AG09319 (cell line): ENCODE data around the gene OMA1.
"Not testable (repeated sequence)": the region's sequence is repeated elsewhere in the genome, so short reads cannot be mapped to it uniquely, and the experiment has no call there.

Experiments
- DNase-seq: peaks from one replicate; pipeline ENCODE4 v3.0.0-alpha.2; 2010; ENCODE audit warnings: low read depth; ENCODE audit errors: extremely low read depth
- TF ChIP-seq, protein P1 (sequence below): IDR thresholded peaks from 2 replicates; pipeline ENCODE4 v1.5.1; 2011; ENCODE audit warnings: low read depth, mild to moderate bottlenecking, inconsistent platforms, low read length, moderate library complexity

OMA1 gene

DNA sequence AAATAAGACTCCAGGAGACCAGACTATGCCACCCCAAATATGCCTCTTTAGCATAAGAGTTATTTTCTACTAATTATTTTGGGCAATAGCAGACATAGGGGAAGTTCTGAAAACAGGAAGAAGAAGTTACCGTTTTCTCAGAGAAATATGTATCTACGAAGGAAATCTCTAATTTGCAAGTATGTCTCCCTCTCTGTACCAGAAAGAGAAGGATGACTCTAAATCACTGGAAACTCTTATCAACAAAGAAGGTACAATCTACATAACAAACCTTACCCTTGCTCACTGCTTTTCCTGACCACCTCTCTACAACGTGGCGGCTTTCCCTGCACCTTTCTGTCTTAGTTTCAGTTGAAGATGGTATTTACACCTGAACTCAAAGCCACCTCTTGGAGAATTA, 49.0 kb downstream of the OMA1 start:
- TF ChIP-seq, protein P1, sequence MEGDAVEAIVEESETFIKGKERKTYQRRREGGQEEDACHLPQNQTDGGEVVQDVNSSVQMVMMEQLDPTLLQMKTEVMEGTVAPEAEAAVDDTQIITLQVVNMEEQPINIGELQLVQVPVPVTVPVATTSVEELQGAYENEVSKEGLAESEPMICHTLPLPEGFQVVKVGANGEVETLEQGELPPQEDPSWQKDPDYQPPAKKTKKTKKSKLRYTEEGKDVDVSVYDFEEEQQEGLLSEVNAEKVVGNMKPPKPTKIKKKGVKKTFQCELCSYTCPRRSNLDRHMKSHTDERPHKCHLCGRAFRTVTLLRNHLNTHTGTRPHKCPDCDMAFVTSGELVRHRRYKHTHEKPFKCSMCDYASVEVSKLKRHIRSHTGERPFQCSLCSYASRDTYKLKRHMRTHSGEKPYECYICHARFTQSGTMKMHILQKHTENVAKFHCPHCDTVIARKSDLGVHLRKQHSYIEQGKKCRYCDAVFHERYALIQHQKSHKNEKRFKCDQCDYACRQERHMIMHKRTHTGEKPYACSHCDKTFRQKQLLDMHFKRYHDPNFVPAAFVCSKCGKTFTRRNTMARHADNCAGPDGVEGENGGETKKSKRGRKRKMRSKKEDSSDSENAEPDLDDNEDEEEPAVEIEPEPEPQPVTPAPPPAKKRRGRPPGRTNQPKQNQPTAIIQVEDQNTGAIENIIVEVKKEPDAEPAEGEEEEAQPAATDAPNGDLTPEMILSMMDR: no peak
- no peak for DNase-seq

DNA sequence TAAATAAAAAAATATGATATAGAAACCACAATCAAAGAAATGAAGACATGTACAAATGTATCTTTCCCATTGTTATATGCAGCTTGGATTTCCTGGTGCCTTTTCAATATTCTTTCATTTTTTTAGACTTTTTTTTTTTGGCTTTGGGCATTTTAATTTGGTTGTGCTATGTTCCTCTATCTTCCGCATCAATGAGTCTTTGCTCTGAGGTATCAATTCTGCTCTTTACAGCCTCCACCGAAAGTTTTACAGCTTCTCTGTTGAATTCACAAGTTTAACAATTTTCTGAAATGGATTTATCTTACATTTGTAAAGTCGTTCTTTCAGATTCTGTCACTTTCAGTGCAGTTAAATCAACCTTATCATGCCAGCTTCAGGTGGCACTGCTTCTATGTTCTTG, 50.5 kb downstream of the OMA1 start:
- no peak for DNase-seq
- TF ChIP-seq, protein P1: no peak

DNA sequence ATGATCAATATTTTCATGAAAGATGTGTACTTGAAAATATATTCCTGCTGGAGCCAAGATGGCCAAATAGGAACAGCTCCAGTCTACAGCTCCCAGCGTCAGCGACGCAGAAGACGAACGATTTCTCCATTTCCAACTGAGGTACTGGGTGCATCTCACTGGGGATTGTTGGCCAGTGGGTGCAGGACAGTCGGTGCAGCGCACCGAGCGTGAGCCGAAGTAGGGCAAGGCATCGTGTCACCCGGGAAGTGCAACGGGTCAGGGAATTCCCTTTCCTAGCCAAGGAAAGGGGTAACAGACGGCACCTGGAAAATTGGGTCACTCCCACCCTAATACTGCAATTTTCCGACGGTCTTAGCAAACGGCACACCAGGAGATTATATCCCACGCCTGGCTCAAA, 57.6 kb downstream of the OMA1 start:
- DNase-seq: not testable (repeated sequence)

DNA sequence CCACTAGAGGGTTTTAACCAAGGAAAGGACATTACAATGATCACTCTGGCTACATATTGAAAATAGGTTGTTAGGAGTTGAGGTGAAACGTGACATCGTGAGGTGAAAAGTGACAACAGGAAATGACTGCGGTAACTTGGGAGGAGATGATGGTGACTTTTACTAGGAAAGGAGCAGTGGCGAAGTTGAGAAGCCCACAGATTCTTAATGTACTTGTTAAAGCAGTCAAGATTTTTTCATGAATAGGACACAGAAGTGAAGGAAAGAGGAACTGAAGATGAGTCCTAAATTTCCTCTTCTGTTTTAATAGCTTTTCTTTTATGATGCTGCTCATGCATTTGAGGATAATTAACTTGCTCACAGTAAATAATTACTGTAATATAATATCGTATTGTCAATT, 59.5 kb downstream of the OMA1 start:
- DNase-seq: no peak
- TF ChIP-seq, protein P1: no peak

DNA sequence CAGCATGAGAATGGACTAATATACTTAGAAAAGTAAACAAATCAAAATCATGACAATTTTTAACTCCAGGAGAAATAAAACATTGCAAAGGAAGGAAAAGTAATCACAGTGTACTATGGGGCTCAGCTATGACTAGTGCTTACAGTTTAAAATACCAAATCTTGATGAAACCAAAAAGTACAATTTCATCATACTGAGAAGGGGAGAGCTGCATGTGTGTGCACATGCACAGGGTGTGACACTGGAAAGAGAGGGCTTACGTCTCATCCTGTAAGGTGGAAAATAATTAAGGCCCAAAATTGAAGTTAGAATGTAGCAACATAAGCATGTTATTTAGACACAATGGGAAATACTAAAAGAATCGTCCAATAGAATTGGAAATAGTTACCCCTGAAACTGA, 64.6 kb downstream of the OMA1 start:
- DNase-seq: no peak
- TF ChIP-seq, protein P1: no peak

DNA sequence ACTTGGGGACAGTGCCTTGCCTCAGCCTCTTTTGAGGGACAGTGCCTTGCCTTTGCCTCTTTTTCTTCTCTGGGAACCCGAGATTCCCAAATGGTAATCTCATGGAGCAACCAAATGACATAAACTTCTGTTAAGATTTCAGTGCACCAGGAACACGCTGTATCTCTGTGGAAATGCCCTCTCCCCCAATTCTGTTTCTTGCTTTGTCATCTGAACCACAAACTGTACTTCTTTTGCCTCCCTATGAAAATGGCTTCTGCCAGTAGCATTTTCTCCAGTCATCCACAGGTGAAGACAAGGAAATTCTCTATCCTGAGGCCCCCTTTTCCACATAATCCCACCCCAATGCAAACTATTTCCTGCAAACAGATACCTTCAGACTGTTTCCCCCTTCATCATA, 66.3 kb downstream of the OMA1 start:
- TF ChIP-seq, protein P1: no peak
- no peak for DNase-seq

GRCh38 chr1:58477390-58477789, 69.1 kb downstream of the OMA1 start:
- TF ChIP-seq, protein P1: no peak
- DNase-seq: no peak

GRCh38 chr1:58476179-58476578, 70.3 kb downstream of the OMA1 start:
- TF ChIP-seq, protein P1: no peak

More at GRCh38 chr1:58476179-58476578, 70.3 kb downstream of the OMA1 start:
- DNase-seq: no peak
